Globus pallidus (tissue), 1 donor: Measurements from ENCODE around the gene SPATA25.
"Not testable (repeated sequence)": the region's sequence is repeated elsewhere in the genome, so short reads cannot be mapped to it uniquely, and the experiment has no call there.

Experiments
- DNase-seq: peaks from one replicate; pipeline ENCODE4 v3.0.0-alpha.2; 2015; ENCODE audit warnings: low spot score

Gene SPATA25

GRCh38 chr20:45913116-45913515 lies 25.7 kb upstream of the SPATA25 start:
- DNase-seq, result no peak

- no peak for DNase-seq
Observed at GRCh38 chr20:45912344-45912682, 24.9 kb upstream of the SPATA25 start.

GRCh38 chr20:45911486-45912343 lies 24.3 kb upstream of the SPATA25 start, which contains the start of gene PLTP:
Gene PLTP (minus strand): TSS chr20:45912155. CDS start chr20:45911452, 703 bp downstream.
- DNase-seq, result peak; percentile 62

- DNase-seq, result peak; percentile 86
Observed at GRCh38 chr20:45910670-45911485, 23.5 kb upstream of the SPATA25 start.

- DNase-seq, result no peak
Observed at GRCh38 chr20:45909817-45910669, 22.6 kb upstream of the SPATA25 start.

GRCh38 chr20:45909336-45909808 lies 21.9 kb upstream of the SPATA25 start:
- no peak for DNase-seq

GRCh38 chr20:45908084-45908483 lies 20.7 kb upstream of the SPATA25 start:
- DNase-seq, result no peak

- DNase-seq, result no peak
Observed at GRCh38 chr20:45907219-45907948, 20.0 kb upstream of the SPATA25 start.

- DNase-seq, result no peak
Observed at GRCh38 chr20:45905505-45906079, 18.2 kb upstream of the SPATA25 start.

- DNase-seq, result no peak
Observed at GRCh38 chr20:45904583-45905504, 17.4 kb upstream of the SPATA25 start.

GRCh38 chr20:45902199-45902701 lies 14.8 kb upstream of the SPATA25 start:
- DNase-seq, result no peak

GRCh38 chr20:45901332-45901731 lies 13.9 kb upstream of the SPATA25 start:
- not testable (repeated sequence) for DNase-seq

- DNase-seq, result no peak
Observed at GRCh38 chr20:45899046-45899835, 11.8 kb upstream of the SPATA25 start.

- DNase-seq, result no peak
Observed at GRCh38 chr20:45898285-45898684, 10.9 kb upstream of the SPATA25 start.

GRCh38 chr20:45897692-45898091 lies 10.3 kb upstream of the SPATA25 start:
- DNase-seq, result no peak

GRCh38 chr20:45897289-45897688 lies 9.9 kb upstream of the SPATA25 start:
- DNase-seq, result no peak

- no peak for DNase-seq
Observed at GRCh38 chr20:45896641-45897161, 9.3 kb upstream of the SPATA25 start.

- DNase-seq, result no peak
Observed at GRCh38 chr20:45894797-45895196, 7.4 kb upstream of the SPATA25 start.

GRCh38 chr20:45893831-45894230 lies 6.4 kb upstream of the SPATA25 start:
- DNase-seq, result no peak
